ENCODE measurements around the gene LGALS7. TPM values are rescaled to one million over a fixed set of nuclear protein-coding genes. Genes with fewer than 3 reads are reported as not detected.

Gene LGALS7
- total and polyA plus RNA-seq, 2 of the 4 experiments (the other 2 are of a cell fraction): not detected

DNA sequence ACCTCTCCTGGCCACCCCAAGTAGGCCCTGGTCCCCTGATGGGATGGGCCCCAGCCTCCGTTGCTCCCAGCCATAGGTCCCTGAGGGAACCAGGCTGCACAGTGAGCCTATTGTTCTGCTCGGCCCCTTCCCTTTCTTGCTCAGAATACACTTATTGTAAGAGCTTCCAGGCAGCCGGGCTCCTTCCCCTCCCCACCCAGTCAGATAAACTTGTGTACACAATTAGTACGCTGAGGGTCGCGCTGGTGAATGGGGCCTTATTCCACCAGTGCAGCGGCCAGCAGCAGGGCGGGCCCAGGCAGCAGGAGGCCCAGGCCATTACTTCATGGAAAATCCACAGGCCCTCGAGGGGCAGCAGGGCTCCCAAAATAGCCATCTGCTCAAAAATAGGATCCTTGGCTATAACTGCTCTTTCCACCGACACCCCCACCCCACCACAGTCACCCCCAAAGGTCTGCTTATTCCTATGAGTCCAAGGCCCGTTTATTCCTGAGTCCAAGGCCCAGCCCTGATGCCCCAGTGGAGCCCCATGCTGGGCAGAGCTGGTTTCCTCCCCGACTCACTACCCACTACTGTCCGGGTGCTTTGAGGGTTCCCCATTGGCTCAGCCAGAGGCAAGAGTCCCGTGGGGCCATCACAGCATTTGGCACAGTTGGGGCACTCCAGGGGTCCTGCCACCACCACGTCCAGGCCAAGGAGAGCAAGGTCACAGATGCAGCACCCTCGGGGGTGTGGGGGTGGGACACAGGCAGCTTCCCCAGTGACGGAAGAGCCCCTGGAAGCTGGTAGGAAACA lies 51.1 kb downstream of the LGALS7 start:
- H4K5ac ChIP-seq (ENCODE audit: low read depth, low read length): no peak overlapping the region
- no peak overlapping the region for H3K4ac ChIP-seq (ENCODE audit: low read depth, low read length)
- BruUV-seq (replicated peaks): no TSS peak
- H2BK15ac ChIP-seq (ENCODE audit: low read depth, low read length): no peak overlapping the region
- no peak overlapping the region for H4K91ac ChIP-seq (ENCODE audit: insufficient read depth, low read depth, low read length)
- H3K18ac ChIP-seq (ENCODE audit: low read depth, low read length): no peak overlapping the region
- H2AFZ ChIP-seq (replicated peaks; ENCODE audit: low read length, poor library complexity): no peak overlapping the region
- no peak overlapping the region for H3K9ac ChIP-seq (ENCODE audit: low read depth, low read length)
- ChIA-PET CTCF (no interaction called here), POLR2A (ENCODE audit: unreplicated experiment) (no interaction called here)
- dilution Hi-C loops (cut with HindIII; ENCODE audit: low sequenced_read_pairs, unreplicated experiment) (no loop called here), intact Hi-C loops (cut with micrococcal nuclease) (no loop called here), in situ Hi-C loops (cut with MboI; ENCODE audit: low sequenced_read_pairs) (no loop called here)
- no peak overlapping the region for H3K23ac ChIP-seq (ENCODE audit: low read depth, low read length)
- H2BK5ac ChIP-seq (ENCODE audit: low read depth, low read length, poor library complexity, severe bottlenecking): peak overlapping the region; percentile 37
- peaks cover 7% of the 10 kb centered on the region; the same call in 1 of the 2 replicates for H3K4me1 ChIP-seq (ENCODE audit: control insufficient read depth, insufficient read depth, low read length)
- H3K27ac ChIP-seq (ENCODE audit: insufficient read depth, low read length): no peak overlapping the region
- H3K79me1 ChIP-seq (ENCODE audit: low read depth in 1 of 2, low read length in 2 of 2): peaks cover 42 to 83% of the 10 kb centered on the region in 2 experiments
- DNase-seq: no peak
- peaks cover 96% of the 10 kb centered on the region for H3K36me3 ChIP-seq (ENCODE audit: control insufficient read depth, insufficient read depth, low read length)
- peaks cover 9% of the 10 kb centered on the region; the same call in 1 of the 2 replicates for H3K9me1 ChIP-seq (ENCODE audit: insufficient read depth, low read length)
- H2BK20ac ChIP-seq (ENCODE audit: low read depth, low read length): no peak overlapping the region
- H2AK9ac ChIP-seq (replicated peaks; ENCODE audit: low read depth, low read length, poor library complexity): peak overlapping the region; percentile 39
- H4K8ac ChIP-seq (ENCODE audit: low read depth in 2 of 2, low read length in 2 of 2): no peak overlapping the region
- H4K20me1 ChIP-seq (ENCODE audit: insufficient read depth, low read length): peaks cover 39% of the 10 kb centered on the region
- 73% methylated on average over 12 of the region's 17 CpGs; no CpG with 5 or more reads in 1 of the 2 experiments for WGBS, 2 experiments (ENCODE audit: extremely low coverage in 2 of 2, insufficient read length in 1 of 2)
- ATAC-seq (ENCODE audit: low read depth): no peak
- no peak overlapping the region for H3K14ac ChIP-seq (replicated peaks; ENCODE audit: low read depth, low read length)
- no peak overlapping the region for H3K56ac ChIP-seq (ENCODE audit: extremely low read depth, insufficient read depth, low read length)
- no peaks in the 10 kb centered on the region for H3K9me3 ChIP-seq (ENCODE audit: control insufficient read depth, insufficient read depth, low read length)
- H3K27me3 ChIP-seq (ENCODE audit: control insufficient read depth, insufficient read depth, low read length): no peaks in the 10 kb centered on the region
- H3K4me2 ChIP-seq (ENCODE audit: low read depth, low read length): no peak overlapping the region
- no peak overlapping the region for H2BK120ac ChIP-seq (ENCODE audit: low read depth, low read length)
- no peak overlapping the region for H2AK5ac ChIP-seq (ENCODE audit: low read depth, low read length)
- no peak overlapping the region for H3K4me3 ChIP-seq (ENCODE audit: insufficient read depth, low read depth, low read length)
- TF ChIP-seq MAZ (IDR thresholded peaks at IDR 0.05; ENCODE audit: borderline replicate concordance, low read depth, low read length): no peak
- TF ChIP-seq CHD1 (IDR thresholded peaks at IDR 0.05; ENCODE audit: low read depth, low read length): no peak
- no peak for TF ChIP-seq RAD21 (IDR thresholded peaks at IDR 0.05; ENCODE audit: low read length)
- TF ChIP-seq, protein P1, sequence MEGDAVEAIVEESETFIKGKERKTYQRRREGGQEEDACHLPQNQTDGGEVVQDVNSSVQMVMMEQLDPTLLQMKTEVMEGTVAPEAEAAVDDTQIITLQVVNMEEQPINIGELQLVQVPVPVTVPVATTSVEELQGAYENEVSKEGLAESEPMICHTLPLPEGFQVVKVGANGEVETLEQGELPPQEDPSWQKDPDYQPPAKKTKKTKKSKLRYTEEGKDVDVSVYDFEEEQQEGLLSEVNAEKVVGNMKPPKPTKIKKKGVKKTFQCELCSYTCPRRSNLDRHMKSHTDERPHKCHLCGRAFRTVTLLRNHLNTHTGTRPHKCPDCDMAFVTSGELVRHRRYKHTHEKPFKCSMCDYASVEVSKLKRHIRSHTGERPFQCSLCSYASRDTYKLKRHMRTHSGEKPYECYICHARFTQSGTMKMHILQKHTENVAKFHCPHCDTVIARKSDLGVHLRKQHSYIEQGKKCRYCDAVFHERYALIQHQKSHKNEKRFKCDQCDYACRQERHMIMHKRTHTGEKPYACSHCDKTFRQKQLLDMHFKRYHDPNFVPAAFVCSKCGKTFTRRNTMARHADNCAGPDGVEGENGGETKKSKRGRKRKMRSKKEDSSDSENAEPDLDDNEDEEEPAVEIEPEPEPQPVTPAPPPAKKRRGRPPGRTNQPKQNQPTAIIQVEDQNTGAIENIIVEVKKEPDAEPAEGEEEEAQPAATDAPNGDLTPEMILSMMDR (conservative IDR thresholded peaks at IDR 0.05; ENCODE audit: low read depth, low read length): no peak
- no peak for TF ChIP-seq BHLHE40 (IDR thresholded peaks at IDR 0.05; ENCODE audit: low read depth, low read length)
- TF ChIP-seq RCOR1 (IDR thresholded peaks at IDR 0.05; ENCODE audit: insufficient replicate concordance, low read length): no peak
- no peak for TF ChIP-seq MXI1 (IDR thresholded peaks at IDR 0.05; ENCODE audit: borderline replicate concordance, low read depth, low read length)
- TF ChIP-seq POLR2A (IDR thresholded peaks at IDR 0.05; ENCODE audit: low read depth, low read length): no peak
- no peak for TF ChIP-seq MAFK (IDR thresholded peaks at IDR 0.05; ENCODE audit: low read depth, low read length)
- no peak for TF ChIP-seq SMC3 (IDR thresholded peaks at IDR 0.05; ENCODE audit: low read depth, low read length)
- no peak for TF ChIP-seq CEBPB (IDR thresholded peaks at IDR 0.05; ENCODE audit: low read depth, low read length)
- TF ChIP-seq ELK1 (IDR thresholded peaks at IDR 0.05; ENCODE audit: borderline replicate concordance, low read depth, low read length): no peak
- no peak for TF ChIP-seq FOS (IDR thresholded peaks at IDR 0.05; ENCODE audit: low read depth, low read length)
- TF ChIP-seq NFE2L2 (IDR thresholded peaks at IDR 0.05; ENCODE audit: low read depth, low read length): no peak
- TF ChIP-seq USF2 (IDR thresholded peaks at IDR 0.05; ENCODE audit: low read depth, low read length): no peak
